T-helper 2 cell treated with Interferon-gamma antibody and Interleukin-4, amounts not matched to agents 100 ng/mL and 5 ng/mL, for 36 hours (primary cell): ENCODE data around the gene CRB3. TPM values are rescaled to one million over a fixed set of nuclear protein-coding genes. Genes with fewer than 3 reads are reported as not detected.

Experiments
- intact Hi-C: fragments of 100-400 bp; cut with micrococcal nuclease; formaldehyde crosslinking; loops from one replicate; pipeline ENCODE4 v1.15.1; 2023
- total RNA-seq: library from RNA; stranded (reverse); gene quantifications from 2 replicates; pipeline ENCODE4 v1.2.3, GENCODE V29; 2022

CRB3 gene, protein sequence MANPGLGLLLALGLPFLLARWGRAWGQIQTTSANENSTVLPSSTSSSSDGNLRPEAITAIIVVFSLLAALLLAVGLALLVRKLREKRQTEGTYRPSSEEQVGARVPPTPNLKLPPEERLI
- 0.32 and 0.55 TPM in 2 replicates for total RNA-seq

- intact Hi-C loops: no loop called here
These were observed at the start of gene CRB3 for GRCh38 chr19:6464070-6464873. TSS of gene CRB3 (plus strand) at chr19:6464271. CDS start at chr19:6464702, 431 bp downstream.

GRCh38 chr19:6414793-6415590 is 49.1 kb upstream of the CRB3 start:
- intact Hi-C loops: no loop called here

DNA sequence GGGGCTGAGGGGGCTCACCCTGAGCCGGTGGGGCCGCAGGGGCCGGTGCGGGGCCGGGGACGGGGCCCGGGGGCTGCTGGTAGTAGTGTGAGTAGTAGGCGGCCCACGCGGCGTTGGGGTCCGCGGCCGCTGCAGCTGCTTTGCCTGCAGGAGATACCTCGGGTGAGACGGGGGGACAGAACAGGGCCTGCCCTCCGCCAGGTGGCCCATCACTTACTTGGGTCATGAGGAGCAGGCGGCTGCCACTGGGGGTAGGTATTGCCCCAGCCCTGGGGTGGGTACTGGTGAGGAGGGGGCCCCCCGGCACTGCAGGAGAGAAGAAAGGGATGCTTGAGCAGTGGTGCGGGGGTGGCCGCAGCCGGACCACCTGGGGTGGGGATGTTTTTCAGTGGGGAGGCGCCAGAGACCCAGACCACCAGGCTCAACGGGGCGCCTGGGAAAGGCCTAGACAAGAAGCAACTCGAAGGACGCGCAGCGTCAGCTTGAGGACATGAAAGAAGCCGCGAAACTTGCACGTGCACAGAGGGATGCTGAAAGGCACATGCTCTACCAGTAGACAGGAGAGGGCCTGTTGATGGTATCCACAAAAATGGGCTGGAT is 48.4 kb upstream of the CRB3 start:
- intact Hi-C loops: no loop called here

- intact Hi-C loops: no loop called here
These were observed 47.2 kb upstream of the CRB3 start for GRCh38 chr19:6416658-6417405.

GRCh38 chr19:6417713-6418561 is 46.1 kb upstream of the CRB3 start:
- intact Hi-C loops: no loop called here

GRCh38 chr19:6418562-6418932 is 45.5 kb upstream of the CRB3 start:
- intact Hi-C loops: no loop called here

- intact Hi-C loops: loop anchor here (10.0 kb wide), 1 partner anchor 83 kb away; the partner anchor contains the start of gene TUBB4A
These were observed 42.7 kb upstream of the CRB3 start for GRCh38 chr19:6421075-6422014.

DNA sequence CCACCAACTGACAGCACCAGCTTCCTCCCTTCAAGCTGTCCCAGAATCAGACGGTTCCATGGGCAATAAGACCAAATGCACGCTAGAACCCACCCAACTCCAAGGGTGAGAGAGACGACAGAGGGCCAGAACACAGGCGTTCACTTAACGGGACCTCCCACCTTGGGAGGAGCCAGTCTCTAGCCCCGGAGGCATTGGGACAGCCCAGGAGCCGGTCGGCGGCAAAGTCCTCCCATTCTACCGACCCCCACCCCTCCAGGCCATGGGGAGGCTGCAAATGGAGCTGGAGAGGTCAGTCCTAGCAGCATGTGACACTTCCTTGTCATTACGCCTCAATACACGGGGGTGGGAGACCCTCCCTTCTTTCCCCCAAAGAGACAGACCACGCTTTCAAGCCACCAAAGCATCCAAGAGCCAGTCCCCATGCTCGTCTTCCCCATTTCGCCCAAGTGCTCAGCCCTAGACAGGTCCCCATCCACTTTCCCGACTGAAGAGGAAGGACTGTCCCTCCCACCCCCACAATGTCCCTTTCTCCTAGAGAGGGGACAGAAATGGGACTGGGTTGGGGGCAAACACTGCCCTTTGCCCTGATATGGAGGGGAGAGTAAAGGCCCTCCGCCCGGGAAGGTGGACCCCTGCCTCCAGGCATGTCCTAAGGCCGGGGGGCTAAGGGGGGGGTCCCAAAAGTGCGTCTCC is 40.4 kb upstream of the CRB3 start:
- intact Hi-C loops: loop anchor here (1.0 to 10.0 kb wide), 2 partner anchors 61 to 81 kb away; partner anchors contain the start of gene TUBB4A

- intact Hi-C loops: loop anchor here (1.0 to 10.0 kb wide), 2 partner anchors 62 to 80 kb away; partner anchors contain the start of gene TUBB4A
These were observed 39.7 kb upstream of the CRB3 start, which contains the start of gene KHSRP for GRCh38 chr19:6424195-6424938. TSS of gene KHSRP (minus strand) at chr19:6424811. CDS start at chr19:6424701, 110 bp downstream.

DNA sequence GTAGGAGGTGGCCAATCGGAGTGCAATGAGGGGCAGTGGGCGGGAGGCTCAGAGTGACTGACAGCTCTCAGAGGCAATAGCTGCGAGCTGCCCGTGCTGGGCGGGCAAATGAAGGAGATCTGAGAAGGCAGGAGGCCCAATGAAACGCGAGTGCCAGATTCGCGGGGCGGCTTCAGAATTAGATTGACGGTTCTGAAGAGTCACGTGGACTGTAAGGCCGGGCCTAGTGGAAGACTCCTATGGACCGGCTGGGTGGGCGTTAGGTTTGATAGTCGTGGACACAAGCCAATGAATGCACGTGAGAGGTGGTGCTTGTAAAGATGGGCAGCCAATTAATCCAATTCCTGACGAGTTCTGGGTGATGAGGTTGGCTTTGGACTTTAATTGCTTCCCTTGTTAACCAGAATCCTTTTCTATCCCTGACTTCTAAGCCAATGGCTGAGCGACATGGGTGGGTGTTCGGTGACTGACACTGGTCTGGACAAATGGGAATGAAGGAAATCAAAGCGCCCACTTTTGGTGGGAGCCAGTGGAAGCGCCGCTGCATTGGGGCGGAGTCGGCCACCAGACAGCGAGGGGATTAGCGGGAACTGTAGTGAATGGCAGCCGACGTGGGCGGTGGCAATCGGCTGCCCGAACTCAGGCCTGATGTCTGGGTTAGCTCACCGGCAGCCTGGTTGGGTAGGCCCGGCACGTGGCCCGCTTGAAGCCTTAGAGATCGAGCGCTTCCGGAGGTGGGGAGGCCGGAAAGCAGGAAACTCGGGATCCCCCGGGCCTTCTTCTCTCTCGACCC is 38.9 kb upstream of the CRB3 start:
- intact Hi-C loops: loop anchor here (1.0 to 10.0 kb wide), 8 partner anchors 32 to 521 kb away; partner anchors contain the start of genes GPR108, GTF2F1, TUBB4A and VMAC

GRCh38 chr19:6425732-6426620 is 38.1 kb upstream of the CRB3 start:
- intact Hi-C loops: loop anchor here (1.0 to 10.0 kb wide), 7 partner anchors 33 to 522 kb away; partner anchors contain the start of genes GPR108, GTF2F1, TUBB4A and VMAC

- intact Hi-C loops: loop anchor here (10.0 kb wide), 1 partner anchor 78 kb away; the partner anchor contains the start of gene TUBB4A
These were observed 36.9 kb upstream of the CRB3 start for GRCh38 chr19:6427131-6427530.

GRCh38 chr19:6428692-6429418 is 35.2 kb upstream of the CRB3 start:
- intact Hi-C loops: loop anchor here (10.0 kb wide), 1 partner anchor 76 kb away; the partner anchor contains the start of gene TUBB4A
